Mesendoderm (in vitro differentiated cells): ENCODE results near the gene CBY3. TPM values are rescaled to one million over a fixed set of nuclear protein-coding genes. Genes with fewer than 3 reads are reported as not detected.
"Not testable (repeated sequence)": the region's sequence is repeated elsewhere in the genome, so short reads cannot be mapped to it uniquely, and the experiment has no call there.

Experiments used
- DNase-seq: peaks from one replicate; pipeline ENCODE4 v3.0.0; 2013
- H2AK5ac ChIP-seq: 2 replicates; pipeline ENCODE4 v1.6.1; 2013; ENCODE audit warnings: low read length, inconsistent platforms
- H2BK120ac ChIP-seq: 2 replicates; pipeline ENCODE4 v1.6.1; 2013; ENCODE audit warnings: low read depth, mild to moderate bottlenecking, low read length, moderate library complexity, mixed read lengths
- H2BK15ac ChIP-seq: replicated peaks from 2 replicates; pipeline ENCODE4 v1.6.1; 2013; ENCODE audit warnings: low read depth, mild to moderate bottlenecking, moderate library complexity
- H2BK5ac ChIP-seq: 2 replicates; pipeline ENCODE4 v1.6.1; 2013; ENCODE audit warnings: low read length, inconsistent platforms
- H3K18ac ChIP-seq: 2 replicates; pipeline ENCODE4 v1.6.1; 2013; ENCODE audit warnings: mild to moderate bottlenecking, low read length, mixed read lengths
- H3K23ac ChIP-seq: one replicate; pipeline ENCODE4 v1.6.1; 2013; ENCODE audit warnings: low read length
- H3K27ac ChIP-seq: 2 replicates; pipeline ENCODE4 v1.5.1; 2013; ENCODE audit warnings: low read depth, mild to moderate bottlenecking, inconsistent platforms, low read length, moderate library complexity
- H3K27me3 ChIP-seq: 2 replicates; pipeline ENCODE4 v1.6.1; 2013; ENCODE audit warnings: low read length, control low read depth, mild to moderate bottlenecking, inconsistent platforms; ENCODE audit not compliant: insufficient read depth, poor library complexity
- H3K36me3 ChIP-seq: 2 replicates; pipeline ENCODE4 v1.6.1; 2013; ENCODE audit warnings: low read length, inconsistent platforms; ENCODE audit not compliant: control insufficient read depth, insufficient read depth
- H3K4ac ChIP-seq: one replicate; pipeline ENCODE4 v1.6.1; 2013; ENCODE audit warnings: low read depth, mild to moderate bottlenecking, low read length, moderate library complexity
- H3K4me1 ChIP-seq: 2 replicates; pipeline ENCODE4 v1.6.1; 2013; ENCODE audit warnings: low read depth, low read length, inconsistent platforms; ENCODE audit not compliant: control insufficient read depth
- H3K4me2 ChIP-seq: 2 replicates; pipeline ENCODE4 v1.6.1; 2013; ENCODE audit warnings: low read length
- H3K4me3 ChIP-seq: 2 replicates; pipeline ENCODE4 v1.5.1; 2013; ENCODE audit warnings: mild to moderate bottlenecking, low read length
- H3K56ac ChIP-seq: one replicate; pipeline ENCODE4 v1.6.1; 2013; ENCODE audit warnings: low read length
- H3K79me1 ChIP-seq: 2 replicates; pipeline ENCODE4 v1.6.1; 2013; ENCODE audit warnings: low read length, inconsistent platforms
- H3K79me2 ChIP-seq: 2 replicates; pipeline ENCODE4 v1.6.1; 2013; ENCODE audit warnings: mild to moderate bottlenecking, low read length; ENCODE audit not compliant: control insufficient read depth, insufficient read depth
- H3K9ac ChIP-seq: 2 replicates; pipeline ENCODE4 v1.6.1; 2013; ENCODE audit warnings: low read length, inconsistent platforms
- H4K5ac ChIP-seq: one replicate; pipeline ENCODE4 v1.6.1; 2013; ENCODE audit warnings: low read length
- H4K8ac ChIP-seq: one replicate; pipeline ENCODE4 v1.6.1; 2013; ENCODE audit warnings: low read depth, mild to moderate bottlenecking, control low read depth, low read length, moderate library complexity
- WGBS: extraction: QIAGEN DNeasy Blood & Tissue Kit; methylation state at CpG from one replicate; pipeline ENCODE4 v1.1.7; 2013; ENCODE audit warnings: low lambda C conversion rate, missing lambda C conversion rate; ENCODE audit not compliant: insufficient coverage; ENCODE audit errors: extremely low coverage; 5-methylcytosine and 5-hydroxymethylcytosine counted together
- small RNA-seq: library from polyadenylated mRNA; stranded (forward); fragments of <200 nt; extraction: miRNeasy Mini kit (QIAGEN cat#:217004); gene quantifications from one replicate; pipeline ENCODE3, GENCODE V24; 2013; ENCODE audit not compliant: insufficient read depth

The CBY3 gene

DNA sequence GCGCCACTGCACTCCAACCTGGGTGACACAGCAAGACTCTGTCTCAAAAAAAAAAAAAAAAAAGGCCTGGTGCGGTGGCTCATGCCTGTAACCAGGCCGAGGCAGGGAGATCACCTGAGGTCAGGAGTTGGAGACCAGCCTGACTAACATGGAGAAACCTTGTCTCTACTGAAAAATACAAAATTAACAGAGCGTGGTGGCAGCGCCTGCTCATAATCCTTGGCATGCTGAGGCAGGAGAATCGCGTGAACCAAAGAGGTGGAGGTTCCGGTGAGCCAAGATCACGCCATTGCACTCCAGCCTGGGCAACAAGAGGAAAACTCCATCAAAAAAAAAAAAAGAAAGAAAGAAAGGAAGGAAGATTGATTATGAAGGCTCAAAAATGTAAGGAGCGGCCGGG is 41.5 kb downstream of the CBY3 start:
- not testable (repeated sequence) for H3K27me3 ChIP-seq, H3K18ac ChIP-seq, H3K4me3 ChIP-seq, H3K27ac ChIP-seq, DNase-seq, H4K5ac ChIP-seq, H2BK15ac ChIP-seq, H4K8ac ChIP-seq, H3K4ac ChIP-seq, H2BK5ac ChIP-seq, H3K4me2 ChIP-seq, H3K36me3 ChIP-seq, H3K4me1 ChIP-seq, H3K23ac ChIP-seq, H2BK120ac ChIP-seq, H2AK5ac ChIP-seq, H3K9ac ChIP-seq, H3K79me2 ChIP-seq, H3K56ac ChIP-seq, H3K79me1 ChIP-seq
- no CpG with 5 or more reads among the region's 11 CpGs for WGBS

DNA sequence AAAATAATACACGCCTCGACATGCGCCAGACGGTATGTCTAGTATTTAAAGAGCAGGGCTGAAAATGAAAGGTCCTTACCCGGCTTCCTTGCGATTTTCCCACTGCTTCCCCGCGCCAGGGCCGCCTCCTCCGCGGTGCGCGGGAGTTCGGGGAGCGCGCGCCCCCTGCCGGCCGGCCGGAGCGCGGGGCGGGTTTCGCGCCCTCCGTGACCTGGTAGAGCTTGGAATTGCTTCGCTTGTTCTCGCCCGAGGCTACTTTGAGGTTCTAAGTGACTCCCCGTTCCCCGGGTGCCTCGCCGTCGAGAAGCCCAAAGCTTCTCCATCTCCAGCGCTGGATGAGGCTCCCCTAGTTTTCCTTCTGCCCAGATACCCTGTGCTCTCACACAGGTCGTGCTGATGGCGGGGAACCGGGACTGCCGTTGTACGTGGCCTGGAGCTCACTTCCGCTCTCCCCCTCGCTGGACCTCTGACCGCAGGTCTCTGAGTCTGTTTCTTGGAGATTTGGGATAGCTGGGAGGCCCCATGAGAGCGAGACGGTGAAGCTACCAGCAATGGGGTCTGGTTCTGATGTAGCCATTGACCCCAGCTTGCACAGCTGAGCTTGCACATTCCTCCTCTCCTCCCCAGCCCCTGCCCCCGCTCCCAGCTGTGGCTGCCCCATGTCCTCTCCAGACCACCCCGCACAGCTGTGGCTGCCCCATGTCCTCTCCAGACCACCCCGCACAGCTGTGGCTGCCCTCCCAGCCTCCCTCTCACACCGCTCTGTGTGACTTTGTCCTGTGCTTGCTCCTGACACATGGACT is 46.3 kb downstream of the CBY3 start:
- not testable (repeated sequence) for H3K36me3 ChIP-seq, H2BK120ac ChIP-seq, H3K27me3 ChIP-seq, H2BK5ac ChIP-seq, DNase-seq, H3K9ac ChIP-seq, H4K5ac ChIP-seq, H3K4me2 ChIP-seq, H2AK5ac ChIP-seq, H3K4ac ChIP-seq, H3K56ac ChIP-seq, H3K79me1 ChIP-seq, H2BK15ac ChIP-seq, H3K4me3 ChIP-seq, H3K18ac ChIP-seq, H3K79me2 ChIP-seq, H3K27ac ChIP-seq, H4K8ac ChIP-seq, H3K23ac ChIP-seq, H3K4me1 ChIP-seq
- no CpG with 5 or more reads among the region's 49 CpGs for WGBS

DNA sequence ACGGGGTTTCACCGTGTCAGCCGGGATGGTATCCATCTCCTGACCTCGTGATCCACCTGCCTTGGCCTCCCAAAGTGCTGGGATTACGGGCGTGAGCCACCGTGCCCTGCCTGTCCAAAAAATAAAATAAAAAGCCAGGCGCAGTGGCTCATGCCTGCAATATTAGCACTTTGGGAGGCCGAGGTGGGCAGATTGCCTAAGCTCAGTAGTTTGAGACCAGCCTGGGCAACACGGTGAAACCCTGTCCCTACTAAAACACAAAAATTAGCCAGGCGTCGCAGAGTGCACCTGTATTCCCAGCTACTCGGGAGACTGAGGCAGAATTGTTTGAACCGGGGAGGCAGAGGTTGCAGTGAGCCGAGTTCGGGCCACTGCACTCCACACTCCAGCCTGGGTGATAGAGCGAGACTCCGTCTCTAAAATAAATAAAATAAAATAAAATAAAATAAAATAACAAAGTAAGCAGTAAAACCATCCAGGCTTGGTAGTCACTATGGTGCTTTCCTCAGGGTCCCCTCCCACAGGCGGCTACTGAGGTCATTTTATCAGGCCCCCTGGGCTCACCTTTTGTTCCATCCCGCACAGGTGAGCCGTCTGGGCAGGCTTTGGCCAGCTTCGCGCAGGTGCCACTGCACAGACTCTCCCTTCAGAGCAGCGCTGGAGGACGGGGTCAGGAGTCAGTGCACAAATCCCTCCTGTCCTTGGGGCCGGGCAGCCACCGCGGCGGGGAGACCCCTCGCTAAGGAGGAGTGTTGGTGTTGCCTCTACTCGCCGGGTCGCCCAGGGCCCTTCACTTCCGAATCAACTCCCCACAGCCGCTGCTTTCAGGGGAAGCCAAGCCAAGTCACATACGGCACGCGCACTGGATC is 47.1 kb downstream of the CBY3 start:
- H3K23ac ChIP-seq, H3K4me3 ChIP-seq, H3K27me3 ChIP-seq, H3K4me2 ChIP-seq, H3K56ac ChIP-seq, H2BK15ac ChIP-seq, H3K4me1 ChIP-seq, DNase-seq, H3K27ac ChIP-seq, H2BK120ac ChIP-seq, H2BK5ac ChIP-seq, H3K18ac ChIP-seq, H3K79me2 ChIP-seq, H4K5ac ChIP-seq, H3K4ac ChIP-seq, H4K8ac ChIP-seq, H3K79me1 ChIP-seq, H3K9ac ChIP-seq, H2AK5ac ChIP-seq, H3K36me3 ChIP-seq: not testable (repeated sequence)
- WGBS = no CpG with 5 or more reads among the region's 38 CpGs

Small RNA genes within 50 kb of the gene (small RNA-seq; reads per million reads assigned to genes)
- not detected for gene RF00017
